Suprapubic skin (tissue), 4 donors: Measurements from ENCODE around the gene PCK2. TPM values are rescaled to one million over a fixed set of nuclear protein-coding genes. Genes with fewer than 3 reads are reported as not detected.

Source experiments
- DNase-seq, 2 donors: peaks; one replicate each; pipeline ENCODE4 v3.0.0-alpha.2; 2019; ENCODE audit warnings: low spot score in 2 of 2
- H3K27ac ChIP-seq: fragments of 200-600 bp; sonication (generic); one replicate; pipeline ENCODE4 v1.5.1; 2019
- H3K27me3 ChIP-seq: fragments of 200-600 bp; sonication (generic); one replicate; pipeline ENCODE4 v1.5.1; 2019
- H3K36me3 ChIP-seq: fragments of 200-600 bp; sonication (generic); one replicate; pipeline ENCODE4 v1.5.1; 2019
- H3K4me1 ChIP-seq: fragments of 200-600 bp; sonication (generic); one replicate; pipeline ENCODE4 v1.5.1; 2019
- H3K4me3 ChIP-seq: fragments of 200-600 bp; sonication (generic); one replicate; pipeline ENCODE4 v1.5.1; 2019; ENCODE audit warnings: mild to moderate bottlenecking
- H3K9me3 ChIP-seq: fragments of 200-600 bp; sonication (generic); one replicate; pipeline ENCODE4 v1.5.1; 2019
- CTCF ChIP-seq, 2 donors: fragments of 200-600 bp in 1 of 2; fragments of 450-650 bp in 1 of 2; sonication (generic) in 1 of 2; IDR thresholded peaks; one replicate each; pipeline ENCODE4 v1.5.1; 2016 to 2019; ENCODE audit warnings: antibody characterized with exemption in 2 of 2, mild to moderate bottlenecking in 1 of 2, moderate library complexity in 1 of 2
- EP300 ChIP-seq: sonication (generic); formaldehyde crosslinking; IDR thresholded peaks from one replicate; pipeline ENCODE4 v1.6.1; 2017; ENCODE audit warnings: antibody characterized with exemption
- POLR2A ChIP-seq, 2 donors: fragments of 450-650 bp; IDR thresholded peaks; one replicate each; pipeline ENCODE4 v1.6.1; 2017; ENCODE audit warnings: antibody characterized with exemption in 2 of 2, mild to moderate bottlenecking in 2 of 2, moderate library complexity in 2 of 2
- POLR2AphosphoS5 ChIP-seq, 3 donors: sonication (generic); formaldehyde crosslinking; IDR thresholded peaks; one replicate each; pipeline ENCODE4 v1.6.1; 2017; ENCODE audit warnings: antibody characterized with exemption in 3 of 3
- WGBS: methylation state at CpG from one replicate; pipeline ENCODE4 v1.1.5; 2018; 5-methylcytosine and 5-hydroxymethylcytosine counted together
- total RNA-seq, 4 donors: library from RNA; depleted of rRNA; stranded (reverse); fragments of >200 nt; gene quantifications; one replicate each; pipeline ENCODE4 v1.1.0, GENCODE V29; 2016

PCK2 gene
- total RNA-seq, 4 donors from 2014 or later: 9.2 to 25.1 (median 14.4) TPM

DNA sequence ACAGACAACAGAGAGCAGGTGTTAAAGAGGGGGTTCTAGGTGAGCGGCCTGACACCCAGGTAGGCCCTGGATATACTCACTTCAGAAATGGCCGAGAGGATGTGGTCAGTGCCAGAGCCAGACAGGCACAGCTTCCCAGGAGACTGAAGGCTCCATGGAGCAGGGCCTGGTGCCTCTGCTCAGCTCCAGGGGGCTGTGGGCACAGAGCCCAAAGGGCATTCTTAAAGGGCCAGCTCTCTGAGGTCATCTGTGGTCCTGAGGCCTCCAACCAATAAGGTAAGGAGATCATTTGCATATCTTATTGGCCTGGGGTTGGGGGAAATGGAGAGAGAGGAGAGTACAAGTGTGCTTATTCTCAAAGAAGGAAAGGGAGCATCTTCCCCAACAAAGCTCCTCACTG lies 9.7 kb upstream of the PCK2 start:
- H3K27ac ChIP-seq: no peak overlapping the region
- H3K36me3 ChIP-seq: no peaks in the 10 kb centered on the region
- no peak overlapping the region for H3K4me3 ChIP-seq
- WGBS: 93% methylated on average over 2 of the region's 2 CpGs
- no peaks in the 10 kb centered on the region for H3K27me3 ChIP-seq
- TF ChIP-seq EP300 (no peak), CTCF (IDR thresholded peaks at IDR 0.05) (no peak), POLR2A (IDR thresholded peaks at IDR 0.05) (no peak), POLR2AphosphoS5 (IDR thresholded peaks at IDR 0.05) (no peak)
- no peak for DNase-seq
- H3K9me3 ChIP-seq: no peaks in the 10 kb centered on the region
- H3K4me1 ChIP-seq: peaks cover 16% of the 10 kb centered on the region

DNA sequence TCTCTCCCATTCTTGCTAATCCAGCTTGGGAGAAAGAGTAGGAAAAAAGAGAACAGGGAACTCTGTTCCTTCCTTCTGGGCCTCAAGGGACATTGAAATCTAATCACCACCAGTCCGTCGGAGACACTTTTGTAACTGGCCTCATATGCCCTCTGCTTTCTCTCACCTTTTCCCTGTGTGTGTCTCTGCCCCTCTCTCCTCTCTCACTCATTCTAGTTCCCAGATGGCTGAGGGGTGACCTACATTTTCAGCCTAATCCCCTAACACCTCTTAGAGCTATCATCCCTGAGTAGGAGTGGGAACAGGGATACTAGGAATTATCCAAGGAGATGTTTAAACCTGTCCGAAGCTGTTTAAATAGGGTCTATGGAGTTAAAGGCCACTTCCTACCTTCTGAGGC lies 8.9 kb upstream of the PCK2 start:
- H3K9me3 ChIP-seq: no peaks in the 10 kb centered on the region
- peaks cover 16% of the 10 kb centered on the region for H3K4me1 ChIP-seq
- no peak for TF ChIP-seq CTCF (IDR thresholded peaks at IDR 0.05)
- TF ChIP-seq POLR2AphosphoS5 (IDR thresholded peaks at IDR 0.05): no peak
- TF ChIP-seq EP300: no peak
- no peak for TF ChIP-seq POLR2A (IDR thresholded peaks at IDR 0.05)
- no peaks in the 10 kb centered on the region for H3K27me3 ChIP-seq
- no peak for DNase-seq
- H3K27ac ChIP-seq: no peak overlapping the region
- WGBS: 91% methylated on average over 3 of the region's 3 CpGs
- H3K36me3 ChIP-seq: no peaks in the 10 kb centered on the region
- H3K4me3 ChIP-seq: no peak overlapping the region

- WGBS: 75% methylated on average over 3 of the region's 3 CpGs
- Histone ChIP-seq H3K27ac (no peak overlapping the region), H3K4me3 (no peak overlapping the region), H3K4me1 (peaks cover 5% of the 10 kb centered on the region), H3K36me3 (no peaks in the 10 kb centered on the region), H3K27me3 (no peaks in the 10 kb centered on the region), H3K9me3 (no peaks in the 10 kb centered on the region)
- DNase-seq: no peak
- TF ChIP-seq POLR2A (IDR thresholded peaks at IDR 0.05): no peak
- TF ChIP-seq CTCF (IDR thresholded peaks at IDR 0.05): no peak
- TF ChIP-seq POLR2AphosphoS5 (IDR thresholded peaks at IDR 0.05): no peak
- no peak for TF ChIP-seq EP300
These were observed 7.7 kb upstream of the PCK2 start for GRCh38 chr14:24086193-24086955.

GRCh38 chr14:24087004-24087403 lies 7.1 kb upstream of the PCK2 start:
- DNase-seq: no peak
- Histone ChIP-seq H3K36me3 (no peaks in the 10 kb centered on the region), H3K9me3 (no peaks in the 10 kb centered on the region), H3K4me3 (no peak overlapping the region), H3K27ac (no peak overlapping the region), H3K27me3 (no peaks in the 10 kb centered on the region), H3K4me1 (peaks cover 1% of the 10 kb centered on the region)
- WGBS: 91% methylated on average over 1 of the region's 1 CpG
- no peak for TF ChIP-seq POLR2AphosphoS5 (IDR thresholded peaks at IDR 0.05)
- TF ChIP-seq CTCF (IDR thresholded peaks at IDR 0.05): no peak
- no peak for TF ChIP-seq EP300
- TF ChIP-seq POLR2A (IDR thresholded peaks at IDR 0.05): no peak

DNA sequence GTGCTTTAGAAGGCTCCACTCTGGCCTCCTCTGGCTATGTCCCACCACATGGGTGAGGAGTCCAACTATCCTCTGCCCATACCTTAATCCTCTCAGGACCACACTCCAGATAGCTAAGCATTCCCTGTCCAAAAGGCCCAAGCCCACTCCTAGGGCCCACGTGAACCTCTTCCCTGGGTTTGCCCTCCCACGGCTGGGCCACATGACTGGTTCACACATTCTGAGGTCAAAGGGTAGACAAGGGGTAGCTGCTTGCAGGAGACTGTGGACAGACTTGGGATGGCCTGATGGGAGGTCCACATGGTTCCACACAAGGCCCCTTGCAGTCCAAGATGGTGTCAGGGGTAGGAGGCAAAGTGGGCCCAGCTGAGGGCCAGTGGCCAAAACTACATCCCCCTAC lies 6.0 kb upstream of the PCK2 start:
- TF ChIP-seq EP300 (no peak), POLR2AphosphoS5 (IDR thresholded peaks at IDR 0.05) (no peak), POLR2A (IDR thresholded peaks at IDR 0.05) (no peak), CTCF (IDR thresholded peaks at IDR 0.05) (no peak)
- H3K27me3 ChIP-seq: no peaks in the 10 kb centered on the region
- no peak for DNase-seq
- H3K9me3 ChIP-seq: no peaks in the 10 kb centered on the region
- H3K4me1 ChIP-seq: peaks cover 12% of the 10 kb centered on the region
- no peaks in the 10 kb centered on the region for H3K36me3 ChIP-seq
- no peak overlapping the region for H3K4me3 ChIP-seq
- H3K27ac ChIP-seq: no peak overlapping the region
- 96% methylated on average over 2 of the region's 2 CpGs for WGBS
